ENCODE data around the gene WDR93. TPM values are rescaled to one million over a fixed set of nuclear protein-coding genes. Genes with fewer than 3 reads are reported as not detected.

The WDR93 gene
- total RNA-seq, 1 experiment from 2014 or later, result not detected

GRCh38 chr15:89662893-89663626, 27.6 kb upstream of the WDR93 start:
- Mint-ChIP-seq H3K4me1 (peaks cover 9 to 20% of the 10 kb centered on the region in 2 experiments), H3K9me3 (no peaks in the 10 kb centered on the region), H3K27me3 (ENCODE audit: low read depth) (peaks cover 54% of the 10 kb centered on the region), H3K4me3 (no peak overlapping the region), H3K27ac (no peak overlapping the region), H3K36me3 (ENCODE audit: insufficient read depth in 1 of 3, low read depth in 3 of 3) (no peaks in the 10 kb centered on the region)
- Histone ChIP-seq H3K56ac (ENCODE audit: insufficient read length, low read depth, low read length) (no peak overlapping the region), H2BK120ac (ENCODE audit: low read depth, low read length, poor library complexity, severe bottlenecking) (no peak overlapping the region), H3T11ph (ENCODE audit: low read length) (no peak overlapping the region), H4K91ac (ENCODE audit: insufficient read length, low read depth, low read length) (no peak overlapping the region), H2BK5ac (ENCODE audit: insufficient read length, low read length) (no peak overlapping the region), H3K14ac (ENCODE audit: insufficient read depth, low read length) (no peak overlapping the region), H2BK12ac (ENCODE audit: insufficient read length, low read depth, low read length) (no peak overlapping the region), H3K23me2 (ENCODE audit: insufficient read length, low read depth, low read length, poor library complexity, severe bottlenecking) (no peaks in the 10 kb centered on the region), H3K27ac (ENCODE audit: insufficient read length, low read depth, low read length) (no peak overlapping the region), H4K20me1 (ENCODE audit: control insufficient read depth, insufficient read depth, insufficient read length) (no peaks in the 10 kb centered on the region), H3K79me2 (ENCODE audit: insufficient read depth, low read length) (no peaks in the 10 kb centered on the region), H2BK15ac (ENCODE audit: low read depth, low read length) (no peak overlapping the region), H4K5ac (ENCODE audit: insufficient read length, low read depth, low read length) (no peak overlapping the region), H3K9me3 (ENCODE audit: control insufficient read depth, low read depth, low read length) (no peaks in the 10 kb centered on the region), H3K4me1 (ENCODE audit: insufficient read depth, low read length) (no peaks in the 10 kb centered on the region), H3K4ac (ENCODE audit: low read depth, low read length) (no peak overlapping the region), H3K18ac (ENCODE audit: insufficient read length, low read depth, low read length) (no peak overlapping the region), H4K8ac (replicated peaks; ENCODE audit: insufficient read length, low read depth, low read length) (no peak overlapping the region), H2AFZ (ENCODE audit: low read length) (no peak overlapping the region), H3K9ac (ENCODE audit: extremely low read depth, insufficient read length, low read length) (no peak overlapping the region), H3K27me3 (ENCODE audit: insufficient read depth, low read length) (no peaks in the 10 kb centered on the region; the same call in 1 of the 2 replicates), H3K23ac (ENCODE audit: insufficient read length, low read depth, low read length) (no peak overlapping the region), H3K79me1 (ENCODE audit: insufficient read depth, low read depth, low read length, poor library complexity, severe bottlenecking) (no peaks in the 10 kb centered on the region), H3K4me2 (ENCODE audit: insufficient read depth, insufficient read length, low read length) (no peak overlapping the region), H2AK5ac (ENCODE audit: insufficient read length, low read length) (no peak overlapping the region), H2BK20ac (ENCODE audit: low read depth, low read length, poor library complexity, severe bottlenecking) (no peak overlapping the region)
- DNase-seq, result peak; percentile 63
- no CpG with 5 or more reads among the region's 11 CpGs for WGBS (ENCODE audit: extremely low coverage, insufficient read length, low lambda C conversion rate)
- no peak for TF ChIP-seq CTCF (conservative IDR thresholded peaks at IDR 0.05)
